Measurements from ENCODE around the gene VSTM1. TPM values are rescaled to one million over a fixed set of nuclear protein-coding genes. Genes with fewer than 3 reads are reported as not detected.

The VSTM1 gene
- total and polyA plus RNA-seq, 2 of the 8 experiments (the other 6 are each of a cell fraction or from before 2014, with no cell fraction given): 0.12 to 0.65 TPM

DNA sequence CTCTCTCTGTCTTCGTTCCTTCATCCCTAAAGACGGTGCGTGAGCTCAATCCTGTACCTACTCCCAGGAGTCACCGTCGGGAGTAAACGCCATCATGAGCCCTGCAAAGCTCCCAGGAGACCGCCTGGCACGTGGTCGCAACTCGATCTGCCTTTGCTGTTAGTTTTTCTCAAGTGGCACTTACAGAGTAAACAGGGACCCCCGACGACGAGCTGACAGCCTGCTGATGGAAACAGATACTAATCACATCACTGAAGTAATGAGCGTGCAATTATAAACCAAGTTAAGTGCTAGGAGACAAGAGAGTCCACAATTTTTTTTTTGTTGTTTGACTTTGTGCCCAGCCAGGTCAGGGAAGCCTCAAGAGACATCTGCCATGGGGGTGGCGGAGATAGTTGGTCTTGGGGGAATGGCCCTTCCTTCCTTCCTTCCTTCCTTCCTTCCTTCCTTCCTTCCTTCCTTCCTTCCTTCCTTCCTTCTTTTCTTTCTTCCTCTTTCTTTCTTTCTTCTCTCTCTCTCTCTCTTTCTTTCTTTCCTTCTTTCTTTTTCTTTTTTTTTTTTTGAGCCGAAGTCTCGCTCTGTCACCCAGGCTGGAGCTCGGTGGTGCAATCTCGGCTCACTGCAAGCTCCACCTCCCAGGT, 48.7 kb downstream of the VSTM1 start:
- no peaks in the 10 kb centered on the region for H3K9me3 ChIP-seq (ENCODE audit: insufficient read depth in 2 of 2, low read depth in 1 of 2, low read length in 1 of 2)
- no peaks in the 10 kb centered on the region for H3K27me3 ChIP-seq (replicated peaks in 1 of 4; ENCODE audit: control insufficient read depth in 3 of 4, extremely low read depth in 1 of 4, insufficient read depth in 3 of 4, low read length in 3 of 4)
- ChIA-PET CTCF (ENCODE audit: partially characterized antibody) (interaction anchor here (0.7 to 4.9 kb wide), 11 partner anchors 10 to 222 kb away, joined by 3 to 36 read pairs (median 4); no protein-coding TSS in a partner anchor), POLR2A (ENCODE audit: partially characterized antibody) (interaction anchor here (0.7 to 1.7 kb wide), 8 partner anchors 8 to 124 kb away, joined by 3 to 4 read pairs (median 4); no protein-coding TSS in a partner anchor)
- FAIRE-seq (no peak), DNase-seq (ENCODE audit: low read depth in 1 of 2, low spot score in 2 of 2) (no peak)
- 75% methylated on average over 18 of the region's 19 CpGs; no CpG with 5 or more reads in 1 of the 2 experiments for WGBS, 2 experiments (ENCODE audit: extremely low coverage in 1 of 2, insufficient coverage in 1 of 2, insufficient read length in 1 of 2, insufficient replicate concordance in 2 of 2, low coverage in 1 of 2, low lambda C conversion rate in 2 of 2, missing lambda C conversion rate in 1 of 2)
- no peak overlapping the region for H3K27ac ChIP-seq (ENCODE audit: low read depth, low read length)
- H4K5ac ChIP-seq (ENCODE audit: insufficient read length, low read depth, low read length): no peak overlapping the region
- no peak overlapping the region for H3K4ac ChIP-seq (replicated peaks; ENCODE audit: insufficient read length, low read depth, low read length)
- no peaks in the 10 kb centered on the region for H3K23me2 ChIP-seq (ENCODE audit: low read depth, low read length)
- H3K4me1 ChIP-seq (replicated peaks in 1 of 4; ENCODE audit: control insufficient read depth in 3 of 4, insufficient read depth in 4 of 4, low read length in 3 of 4): peaks cover 0 to 12% (median 5%) of the 10 kb centered on the region in 4 experiments; a peak in 4 of 7 replicates
- H4K91ac ChIP-seq (replicated peaks; ENCODE audit: insufficient read length, low read length): peak overlapping the region; percentile 25
- no peak overlapping the region for H2AK5ac ChIP-seq (ENCODE audit: low read depth, low read length)
- H4K8ac ChIP-seq (ENCODE audit: extremely low read depth, insufficient read depth, low read length): no peak overlapping the region
- no peak overlapping the region for H2BK5ac ChIP-seq (ENCODE audit: low read depth, low read length)
- no peak overlapping the region for H3K9ac ChIP-seq (replicated peaks in 1 of 4; ENCODE audit: extremely low read depth in 1 of 4, low read depth in 3 of 4, low read length in 3 of 4)
- no peak overlapping the region for H3K18ac ChIP-seq (ENCODE audit: extremely low read depth, low read length)
- H3K56ac ChIP-seq (replicated peaks; ENCODE audit: insufficient read length, low read depth, low read length): no peak overlapping the region
- H3K79me2 ChIP-seq (ENCODE audit: control insufficient read depth in 1 of 2, insufficient read depth in 2 of 2, low read length in 2 of 2): no peaks in the 10 kb centered on the region
- no peak overlapping the region for H3K23ac ChIP-seq (ENCODE audit: insufficient read length)
- H2AFZ ChIP-seq (ENCODE audit: low read length): no peak overlapping the region
- peak overlapping the region; percentile 72; the same call in 1 of the 2 replicates for H2BK15ac ChIP-seq (ENCODE audit: low read length)
- no peak overlapping the region for H3K4me2 ChIP-seq (ENCODE audit: insufficient read depth in 1 of 2, low read depth in 2 of 2, low read length in 2 of 2)
- H4K20me1 ChIP-seq (replicated peaks in 1 of 2; ENCODE audit: control insufficient read depth in 1 of 2, insufficient read depth in 2 of 2, low read length in 2 of 2): no peaks in the 10 kb centered on the region
- no peak overlapping the region for H2BK120ac ChIP-seq (replicated peaks; ENCODE audit: low read depth, low read length)
- no peaks in the 10 kb centered on the region for H3K36me3 ChIP-seq (ENCODE audit: control insufficient read depth in 2 of 4, insufficient read depth in 4 of 4, low read length in 3 of 4)
- peak overlapping the region; percentile 84; the same call in 1 of the 2 replicates for H2BK12ac ChIP-seq (ENCODE audit: low read depth, low read length)
- peak overlapping the region; percentile 55; the same call in 1 of the 2 replicates for H2BK20ac ChIP-seq (ENCODE audit: low read length)
- no peaks in the 10 kb centered on the region for H3K79me1 ChIP-seq (ENCODE audit: low read depth, low read length)
- H3K14ac ChIP-seq (ENCODE audit: insufficient read length): no peak overlapping the region
- no peak overlapping the region for H3K4me3 ChIP-seq (ENCODE audit: extremely low read depth in 1 of 4, insufficient read depth in 2 of 4, low read depth in 3 of 4, low read length in 4 of 4)
- no peak for TF ChIP-seq ZNF274 (IDR thresholded peaks at IDR 0.05; ENCODE audit: borderline replicate concordance, extremely low read depth, low read length)
- TF ChIP-seq, protein P1, sequence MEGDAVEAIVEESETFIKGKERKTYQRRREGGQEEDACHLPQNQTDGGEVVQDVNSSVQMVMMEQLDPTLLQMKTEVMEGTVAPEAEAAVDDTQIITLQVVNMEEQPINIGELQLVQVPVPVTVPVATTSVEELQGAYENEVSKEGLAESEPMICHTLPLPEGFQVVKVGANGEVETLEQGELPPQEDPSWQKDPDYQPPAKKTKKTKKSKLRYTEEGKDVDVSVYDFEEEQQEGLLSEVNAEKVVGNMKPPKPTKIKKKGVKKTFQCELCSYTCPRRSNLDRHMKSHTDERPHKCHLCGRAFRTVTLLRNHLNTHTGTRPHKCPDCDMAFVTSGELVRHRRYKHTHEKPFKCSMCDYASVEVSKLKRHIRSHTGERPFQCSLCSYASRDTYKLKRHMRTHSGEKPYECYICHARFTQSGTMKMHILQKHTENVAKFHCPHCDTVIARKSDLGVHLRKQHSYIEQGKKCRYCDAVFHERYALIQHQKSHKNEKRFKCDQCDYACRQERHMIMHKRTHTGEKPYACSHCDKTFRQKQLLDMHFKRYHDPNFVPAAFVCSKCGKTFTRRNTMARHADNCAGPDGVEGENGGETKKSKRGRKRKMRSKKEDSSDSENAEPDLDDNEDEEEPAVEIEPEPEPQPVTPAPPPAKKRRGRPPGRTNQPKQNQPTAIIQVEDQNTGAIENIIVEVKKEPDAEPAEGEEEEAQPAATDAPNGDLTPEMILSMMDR (IDR thresholded peaks at IDR 0.05; ENCODE audit: control extremely low read depth in 1 of 3, insufficient read depth in 1 of 3, low read depth in 1 of 3, low read length in 3 of 3): no peak
- TF ChIP-seq MAFK (IDR thresholded peaks at IDR 0.05; ENCODE audit: low read depth, low read length): no peak
- TF ChIP-seq MAX (IDR thresholded peaks at IDR 0.05): peak; percentile 78
- no peak for TF ChIP-seq JUN (IDR thresholded peaks at IDR 0.05; ENCODE audit: low read depth, low read length)
- no peak for TF ChIP-seq EZH2 (IDR thresholded peaks at IDR 0.05; ENCODE audit: low read depth, low read length, severe bottlenecking)
- no peak for TF ChIP-seq KDM1A (IDR thresholded peaks at IDR 0.05; ENCODE audit: borderline replicate concordance, low read length)
- TF ChIP-seq, protein P2, sequence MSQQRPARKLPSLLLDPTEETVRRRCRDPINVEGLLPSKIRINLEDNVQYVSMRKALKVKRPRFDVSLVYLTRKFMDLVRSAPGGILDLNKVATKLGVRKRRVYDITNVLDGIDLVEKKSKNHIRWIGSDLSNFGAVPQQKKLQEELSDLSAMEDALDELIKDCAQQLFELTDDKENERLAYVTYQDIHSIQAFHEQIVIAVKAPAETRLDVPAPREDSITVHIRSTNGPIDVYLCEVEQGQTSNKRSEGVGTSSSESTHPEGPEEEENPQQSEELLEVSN (IDR thresholded peaks at IDR 0.05): peak; percentile 69; the same call in 1 of the 2 replicates
